NCI-H2107 (cell line): ENCODE results near the gene CORO7.

ENCODE experiments used
- DNase-seq: peaks from one replicate; lab custom pipeline; 2025; lab: John Stamatoyannopoulos, UW

Gene CORO7

GRCh38 chr16:4321286-4322120, 94.9 kb downstream of the CORO7 start:
- DNase-seq, result no peak

- no peak for DNase-seq
These were observed 95.7 kb downstream of the CORO7 start for GRCh38 chr16:4320571-4321137.

GRCh38 chr16:4319454-4320421, 96.7 kb downstream of the CORO7 start:
- DNase-seq, result no peak

- DNase-seq, result no peak
These were observed 97.4 kb downstream of the CORO7 start for GRCh38 chr16:4318967-4319366.

GRCh38 chr16:4318451-4318910, 97.9 kb downstream of the CORO7 start:
- no peak for DNase-seq

- no peak for DNase-seq
These were observed 98.6 kb downstream of the CORO7 start for GRCh38 chr16:4317532-4318450.

- DNase-seq, result no peak
These were observed 99.4 kb downstream of the CORO7 start for GRCh38 chr16:4316864-4317531.

GRCh38 chr16:4316108-4316863, 100.1 kb downstream of the CORO7 start:
- no peak for DNase-seq

GRCh38 chr16:4315186-4316107, 100.9 kb downstream of the CORO7 start, which contains the start of gene GLIS2:
Gene GLIS2 (plus strand): TSS chr16:4316067. CDS start chr16:4332281, 16,214 bp downstream.
- DNase-seq, result peak; percentile 31

GRCh38 chr16:4314532-4315185, 101.7 kb downstream of the CORO7 start:
- no peak for DNase-seq

GRCh38 chr16:4313563-4314531, 102.5 kb downstream of the CORO7 start:
- DNase-seq, result no peak

- DNase-seq, result peak; percentile 31
These were observed 106.5 kb downstream of the CORO7 start for GRCh38 chr16:4309833-4310266.

GRCh38 chr16:4309102-4309832, 107.1 kb downstream of the CORO7 start:
- DNase-seq, result no peak

GRCh38 chr16:4307215-4308037, 109.0 kb downstream of the CORO7 start:
- DNase-seq, result peak; percentile 55
